Right lobe of liver (tissue), 6 donors: ENCODE data around the gene VSTM2B. TPM values are rescaled to one million over a fixed set of nuclear protein-coding genes. Genes with fewer than 3 reads are reported as not detected.
"Not testable (repeated sequence)": the region's sequence is repeated elsewhere in the genome, so short reads cannot be mapped to it uniquely, and the experiment has no call there.

Experiments used
- ATAC-seq, 4 donors: fragments of 200-7000 bp; cut with Tn5 transposase; one replicate each; pipeline ENCODE4 v1.9.1; 2020; ENCODE audit warnings: mild to moderate bottlenecking in 4 of 4, moderate library complexity in 4 of 4
- DNase-seq, 3 donors: peaks; one replicate each; pipeline ENCODE4 v3.0.0-alpha.2; 2020
- H3K27ac ChIP-seq, 3 donors: fragments of 200-600 bp; one replicate each; pipeline ENCODE4 v1.8.0; 2022
- H3K27me3 ChIP-seq, 2 donors: fragments of 200-600 bp; one replicate each; pipeline ENCODE4 v1.8.0; 2022
- H3K36me3 ChIP-seq, 4 donors: fragments of 200-600 bp; sonication (generic) in 1 of 4; one replicate each; pipeline versions ENCODE4 v1.5.1 to v1.8.0; 2017 to 2022; ENCODE audit warnings: control low read depth in 1 of 4
- H3K4me1 ChIP-seq, 4 donors: fragments of 200-600 bp; sonication (generic) in 1 of 4; one replicate each; pipeline versions ENCODE4 v1.5.1 to v1.8.0; 2017 to 2022; ENCODE audit warnings: control low read depth in 1 of 4
- H3K4me3 ChIP-seq, 3 donors: fragments of 200-600 bp; one replicate each; pipeline ENCODE4 v1.8.0; 2022
- H3K9me3 ChIP-seq, 4 donors: fragments of 200-600 bp; sonication (generic) in 1 of 4; one replicate each; pipeline versions ENCODE4 v1.5.1 to v1.8.0; 2017 to 2022; ENCODE audit warnings: control low read depth in 1 of 4
- CTCF ChIP-seq, 4 donors: fragments of 200-600 bp in 3 of 4; fragments of 450-650 bp in 1 of 4; IDR thresholded peaks; one replicate each; pipeline versions ENCODE4 v1.5.1 to v1.8.0; 2016 to 2022; ENCODE audit warnings: antibody characterized with exemption in 4 of 4, mild to moderate bottlenecking in 2 of 4
- POLR2A ChIP-seq: fragments of 450-650 bp; IDR thresholded peaks from one replicate; pipeline ENCODE4 v1.6.1; 2017; ENCODE audit warnings: antibody characterized with exemption, mild to moderate bottlenecking
- WGBS: methylation state at CpG from one replicate; pipeline ENCODE4 v1.1.6; 2018; ENCODE audit warnings: low coverage, low lambda C conversion rate; ENCODE audit not compliant: insufficient coverage; ENCODE audit errors: missing lambda C conversion rate; 5-methylcytosine and 5-hydroxymethylcytosine counted together
- intact Hi-C, 2 donors: fragments of 100-400 bp; cut with DNase I; formaldehyde crosslinking; loops; one replicate each; pipeline versions ENCODE4 v1.11.2 to v1.14.1; 2022
- total RNA-seq, 6 experiments: library from RNA; depleted of rRNA in 2 of 6; stranded (reverse); fragments of >200 nt in 2 of 6; fragmentation: NEBNext Ultra II Directional in 3 of 6; extraction: Animal tissue kit (Norgen Biotek cat#: 25700) in 3 of 6; gene quantifications; one replicate each; pipeline versions ENCODE4 v1.1.0 to v1.2.4, GENCODE V29; 2016 to 2023
- donor health status: DM: no; HTN: yes; CAD: no.
- donor health status: DM: no; HTN: no; CAD: no.
- donor health status: DM: no; HTN: no; CAD: no.
- donor health status: DM: no; HTN: yes; CAD: no.
- donor health status: DM: no; HTN: yes; CAD: no.

VSTM2B gene
- total RNA-seq, 6 experiments from 2014 or later, result not detected

GRCh38 chr19:29483944-29484581 lies 41.7 kb upstream of the VSTM2B start:
- 44% methylated on average over 2 of the region's 6 CpGs for WGBS

GRCh38 chr19:29484876-29485275 lies 40.9 kb upstream of the VSTM2B start:
- DNase-seq (no peak), ATAC-seq (no peak)
- no peaks in the 10 kb centered on the region for H3K9me3 ChIP-seq
- WGBS, result 36% methylated on average over 5 of the region's 6 CpGs
- H3K27me3 ChIP-seq, result no peaks in the 10 kb centered on the region
- no peak overlapping the region for H3K27ac ChIP-seq
- H3K4me1 ChIP-seq, result no peaks in the 10 kb centered on the region
- TF ChIP-seq POLR2A (no peak), CTCF (IDR thresholded peaks at IDR 0.05) (no peak)
- H3K36me3 ChIP-seq, result no peaks in the 10 kb centered on the region
- intact Hi-C loops, result no loop called here
- H3K4me3 ChIP-seq, result no peak overlapping the region

More at GRCh38 chr19:29483944-29484581, 41.7 kb upstream of the VSTM2B start:
- Histone ChIP-seq H3K27me3 (no peaks in the 10 kb centered on the region), H3K27ac (no peak overlapping the region), H3K36me3 (no peaks in the 10 kb centered on the region), H3K9me3 (no peaks in the 10 kb centered on the region), H3K4me3 (no peak overlapping the region), H3K4me1 (no peaks in the 10 kb centered on the region)
- TF ChIP-seq POLR2A (no peak), CTCF (IDR thresholded peaks at IDR 0.05) (no peak)
- intact Hi-C loops, result no loop called here
- DNase-seq (no peak), ATAC-seq (no peak)

GRCh38 chr19:29485293-29485692 lies 40.5 kb upstream of the VSTM2B start:
- no peaks in the 10 kb centered on the region for H3K4me1 ChIP-seq
- no peaks in the 10 kb centered on the region for H3K9me3 ChIP-seq
- H3K27ac ChIP-seq, result no peak overlapping the region
- 52% methylated on average over 6 of the region's 7 CpGs for WGBS
- H3K4me3 ChIP-seq, result no peak overlapping the region
- TF ChIP-seq POLR2A (no peak), CTCF (IDR thresholded peaks at IDR 0.05) (no peak)
- no peaks in the 10 kb centered on the region for H3K27me3 ChIP-seq
- no peaks in the 10 kb centered on the region for H3K36me3 ChIP-seq
- intact Hi-C loops, result no loop called here
- ATAC-seq (no peak), DNase-seq (no peak)

GRCh38 chr19:29486961-29487360 lies 38.8 kb upstream of the VSTM2B start:
- intact Hi-C loops, H3K36me3 ChIP-seq, H3K4me3 ChIP-seq, DNase-seq, H3K9me3 ChIP-seq, H3K27me3 ChIP-seq, H3K4me1 ChIP-seq, ATAC-seq, H3K27ac ChIP-seq: not testable (repeated sequence)
- 69% methylated on average over 9 of the region's 9 CpGs for WGBS

GRCh38 chr19:29487432-29487831 lies 38.4 kb upstream of the VSTM2B start:
- DNase-seq (no peak), ATAC-seq (no peak)
- Histone ChIP-seq H3K4me1 (no peaks in the 10 kb centered on the region), H3K27me3 (no peaks in the 10 kb centered on the region), H3K4me3 (no peak overlapping the region), H3K36me3 (no peaks in the 10 kb centered on the region), H3K9me3 (no peaks in the 10 kb centered on the region), H3K27ac (no peak overlapping the region)
- intact Hi-C loops, result no loop called here
- TF ChIP-seq CTCF (IDR thresholded peaks at IDR 0.05), result no peak
- TF ChIP-seq POLR2A, result no peak
- WGBS, result 53% methylated on average over 2 of the region's 7 CpGs
